Skeletal muscle satellite cell (primary cell): ENCODE data around the gene SLC38A4.

Experiments
- H3K27me3 ChIP-seq: 2 replicates; pipeline ENCODE4 v1.7.0; 2013; ENCODE audit warnings: low read length; ENCODE audit not compliant: control insufficient read depth, insufficient read depth
- H3K36me3 ChIP-seq: 2 replicates; pipeline ENCODE4 v1.7.0; 2013; ENCODE audit warnings: mild to moderate bottlenecking, control low read depth, low read length; ENCODE audit not compliant: insufficient read depth
- H3K4me1 ChIP-seq: 2 replicates; pipeline ENCODE4 v1.7.0; 2013; ENCODE audit warnings: low read length; ENCODE audit not compliant: control insufficient read depth, insufficient read depth
- H3K4me2 ChIP-seq: 2 replicates; pipeline ENCODE4 v1.7.0; 2013; ENCODE audit warnings: mild to moderate bottlenecking, low read length
- H3K4me3 ChIP-seq: 2 replicates; pipeline ENCODE4 v1.7.0; 2013; ENCODE audit warnings: low read length
- H3K9ac ChIP-seq: 2 replicates; pipeline ENCODE4 v1.7.0; 2013; ENCODE audit warnings: mild to moderate bottlenecking, low read depth, low read length, moderate library complexity
- H3K9me3 ChIP-seq: replicated peaks from 2 replicates; pipeline ENCODE4 v1.7.0; 2013; ENCODE audit warnings: mild to moderate bottlenecking, control low read depth, low read length

The SLC38A4 gene

GRCh38 chr12:46843811-46844210 is 18.0 kb upstream of the SLC38A4 start:
- Histone ChIP-seq H3K36me3 (no peaks in the 10 kb centered on the region), H3K27me3 (no peaks in the 10 kb centered on the region), H3K4me3 (no peak overlapping the region), H3K4me1 (peaks cover 10% of the 10 kb centered on the region), H3K9me3 (no peaks in the 10 kb centered on the region), H3K9ac (no peak overlapping the region), H3K4me2 (no peak overlapping the region)

GRCh38 chr12:46841891-46842290 is 16.1 kb upstream of the SLC38A4 start:
- Histone ChIP-seq H3K9me3 (no peaks in the 10 kb centered on the region), H3K36me3 (no peaks in the 10 kb centered on the region)

GRCh38 chr12:46839964-46840363 is 14.2 kb upstream of the SLC38A4 start:
- no peak overlapping the region for H3K4me2 ChIP-seq
- H3K36me3 ChIP-seq, result no peaks in the 10 kb centered on the region
- H3K9me3 ChIP-seq, result no peaks in the 10 kb centered on the region
- H3K9ac ChIP-seq, result no peak overlapping the region
- no peak overlapping the region for H3K4me3 ChIP-seq
- peaks cover 11% of the 10 kb centered on the region for H3K4me1 ChIP-seq
- H3K27me3 ChIP-seq, result no peaks in the 10 kb centered on the region

More at GRCh38 chr12:46841891-46842290, 16.1 kb upstream of the SLC38A4 start:
- H3K4me1 ChIP-seq, result peaks cover 11% of the 10 kb centered on the region
- H3K4me3 ChIP-seq, result no peak overlapping the region
- H3K27me3 ChIP-seq, result no peaks in the 10 kb centered on the region
- no peak overlapping the region for H3K4me2 ChIP-seq
- H3K9ac ChIP-seq, result no peak overlapping the region

- H3K9ac ChIP-seq, result no peak overlapping the region
- H3K4me3 ChIP-seq, result no peak overlapping the region
- no peaks in the 10 kb centered on the region for H3K36me3 ChIP-seq
- no peaks in the 10 kb centered on the region for H3K27me3 ChIP-seq
- peaks cover 11% of the 10 kb centered on the region for H3K4me1 ChIP-seq
- no peaks in the 10 kb centered on the region for H3K9me3 ChIP-seq
- no peak overlapping the region for H3K4me2 ChIP-seq
Observed at GRCh38 chr12:46839232-46839631, 13.4 kb upstream of the SLC38A4 start.

GRCh38 chr12:46835785-46836184 is 10.0 kb upstream of the SLC38A4 start:
- H3K36me3 ChIP-seq, result no peaks in the 10 kb centered on the region
- H3K4me1 ChIP-seq, result peaks cover 15% of the 10 kb centered on the region
- no peaks in the 10 kb centered on the region for H3K27me3 ChIP-seq
- H3K9me3 ChIP-seq, result no peaks in the 10 kb centered on the region
- no peak overlapping the region for H3K4me2 ChIP-seq
- H3K4me3 ChIP-seq, result no peak overlapping the region
- no peak overlapping the region for H3K9ac ChIP-seq

GRCh38 chr12:46832130-46832704 is 6.4 kb upstream of the SLC38A4 start:
- H3K4me1 ChIP-seq, result peaks cover 7% of the 10 kb centered on the region
- no peaks in the 10 kb centered on the region for H3K9me3 ChIP-seq
- no peaks in the 10 kb centered on the region for H3K36me3 ChIP-seq
- H3K4me2 ChIP-seq, result peak overlapping the region; percentile 80
- H3K27me3 ChIP-seq, result no peaks in the 10 kb centered on the region
- H3K4me3 ChIP-seq, result peak overlapping the region; percentile 69
- peak overlapping the region; percentile 71 for H3K9ac ChIP-seq

GRCh38 chr12:46831335-46832129 is 5.7 kb upstream of the SLC38A4 start:
- peak overlapping the region; percentile 69 for H3K4me3 ChIP-seq
- H3K4me1 ChIP-seq, result peaks cover 7% of the 10 kb centered on the region
- peak overlapping the region; percentile 80 for H3K4me2 ChIP-seq
- no peaks in the 10 kb centered on the region for H3K27me3 ChIP-seq
- no peaks in the 10 kb centered on the region for H3K36me3 ChIP-seq
- H3K9me3 ChIP-seq, result no peaks in the 10 kb centered on the region
- H3K9ac ChIP-seq, result peak overlapping the region; percentile 71

GRCh38 chr12:46830731-46831334 is 5.0 kb upstream of the SLC38A4 start:
- Histone ChIP-seq H3K9me3 (no peaks in the 10 kb centered on the region), H3K4me1 (peaks cover 12% of the 10 kb centered on the region), H3K36me3 (no peaks in the 10 kb centered on the region), H3K4me3 (peak overlapping the region; percentile 69), H3K27me3 (no peaks in the 10 kb centered on the region), H3K4me2 (peak overlapping the region; percentile 80), H3K9ac (peak overlapping the region; percentile 71)

GRCh38 chr12:46824709-46825108 is 1.1 kb downstream of the SLC38A4 start:
- Histone ChIP-seq H3K4me3 (no peak overlapping the region), H3K4me2 (peak overlapping the region; percentile 16), H3K27me3 (no peaks in the 10 kb centered on the region), H3K9me3 (no peaks in the 10 kb centered on the region), H3K4me1 (peaks cover 16% of the 10 kb centered on the region), H3K9ac (no peak overlapping the region), H3K36me3 (no peaks in the 10 kb centered on the region)

GRCh38 chr12:46818642-46819041 is 7.2 kb downstream of the SLC38A4 start:
- H3K27me3 ChIP-seq, result no peaks in the 10 kb centered on the region
- peaks cover 1% of the 10 kb centered on the region for H3K4me1 ChIP-seq
- H3K4me2 ChIP-seq, result no peak overlapping the region
- H3K36me3 ChIP-seq, result no peaks in the 10 kb centered on the region
- no peak overlapping the region for H3K9ac ChIP-seq
- no peak overlapping the region for H3K4me3 ChIP-seq
- no peaks in the 10 kb centered on the region for H3K9me3 ChIP-seq

- no peaks in the 10 kb centered on the region for H3K27me3 ChIP-seq
- H3K9me3 ChIP-seq, result no peaks in the 10 kb centered on the region
- no peak overlapping the region for H3K4me3 ChIP-seq
- no peak overlapping the region for H3K4me2 ChIP-seq
- H3K4me1 ChIP-seq, result no peaks in the 10 kb centered on the region
- no peak overlapping the region for H3K9ac ChIP-seq
- no peaks in the 10 kb centered on the region for H3K36me3 ChIP-seq
Observed at GRCh38 chr12:46815809-46816208, 10.0 kb downstream of the SLC38A4 start.
